Duodenal mucosa (tissue), 2 donors: ENCODE data around the gene ARMC6.
A peak's percentile ranks its signal among the peaks of the same experiment; 100 is the strongest.

Source experiments
- H3K27ac ChIP-seq: one replicate; pipeline ENCODE4 v1.7.0; 2013; ENCODE audit warnings: low read depth, low read length
- H3K27me3 ChIP-seq, 2 donors: one replicate each; pipeline ENCODE4 v1.7.0; 2013; ENCODE audit warnings: low read length in 2 of 2, control low read depth in 1 of 2; ENCODE audit not compliant: insufficient read depth in 2 of 2, control insufficient read depth in 1 of 2
- H3K36me3 ChIP-seq, 2 donors: one replicate each; pipeline ENCODE4 v1.7.0; 2013; ENCODE audit warnings: low read length in 2 of 2, control low read depth in 1 of 2; ENCODE audit not compliant: insufficient read depth in 2 of 2, control insufficient read depth in 1 of 2
- H3K4me1 ChIP-seq, 2 donors: one replicate each; pipeline ENCODE4 v1.7.0; 2013; ENCODE audit warnings: low read length in 2 of 2, control low read depth in 1 of 2; ENCODE audit not compliant: insufficient read depth in 2 of 2, control insufficient read depth in 1 of 2
- H3K4me3 ChIP-seq, 2 donors: one replicate each; pipeline ENCODE4 v1.7.0; 2013; ENCODE audit warnings: low read length in 2 of 2, low read depth in 1 of 2
- H3K9ac ChIP-seq, 2 donors: one replicate each; pipeline ENCODE4 v1.7.0; 2013; ENCODE audit warnings: low read length in 2 of 2, low read depth in 1 of 2
- H3K9me3 ChIP-seq, 2 donors: one replicate each; pipeline ENCODE4 v1.7.0; 2013; ENCODE audit warnings: low read length in 2 of 2, control low read depth in 1 of 2; ENCODE audit not compliant: control insufficient read depth in 1 of 2

Gene ARMC6

DNA sequence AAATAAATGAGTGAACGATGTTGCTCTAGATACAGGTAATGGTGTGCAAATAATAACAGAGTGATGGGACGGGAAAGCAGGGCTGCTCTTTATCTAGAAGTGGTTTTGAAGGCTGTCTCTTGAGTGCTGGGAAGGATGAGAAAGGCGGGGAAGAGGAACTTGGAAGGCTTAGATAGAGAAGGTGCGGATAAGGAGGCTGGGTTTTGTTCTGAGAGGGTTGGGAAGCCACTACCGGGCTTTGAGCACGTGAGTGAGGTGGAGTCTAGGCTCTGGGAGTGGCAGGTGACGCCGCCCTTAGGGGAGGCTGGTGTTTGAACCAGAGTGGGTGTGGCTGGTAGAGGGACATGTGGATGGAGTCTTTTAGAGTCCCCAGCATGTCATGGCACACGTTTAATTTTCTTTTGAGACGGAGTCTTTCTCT lies 811 bp downstream of the ARMC6 start:
- peak overlapping the region; percentile 52 to 85 for H3K9ac ChIP-seq
- no peaks in the 10 kb centered on the region for H3K9me3 ChIP-seq
- H3K36me3 ChIP-seq = peaks cover 0 to 15% of the 10 kb centered on the region in 2 donors
- H3K27ac ChIP-seq = peak overlapping the region; percentile 86
- H3K4me3 ChIP-seq = peak overlapping the region; percentile 77 to 90
- no peaks in the 10 kb centered on the region for H3K27me3 ChIP-seq
- H3K4me1 ChIP-seq = peaks cover 5 to 19% of the 10 kb centered on the region in 2 donors

DNA sequence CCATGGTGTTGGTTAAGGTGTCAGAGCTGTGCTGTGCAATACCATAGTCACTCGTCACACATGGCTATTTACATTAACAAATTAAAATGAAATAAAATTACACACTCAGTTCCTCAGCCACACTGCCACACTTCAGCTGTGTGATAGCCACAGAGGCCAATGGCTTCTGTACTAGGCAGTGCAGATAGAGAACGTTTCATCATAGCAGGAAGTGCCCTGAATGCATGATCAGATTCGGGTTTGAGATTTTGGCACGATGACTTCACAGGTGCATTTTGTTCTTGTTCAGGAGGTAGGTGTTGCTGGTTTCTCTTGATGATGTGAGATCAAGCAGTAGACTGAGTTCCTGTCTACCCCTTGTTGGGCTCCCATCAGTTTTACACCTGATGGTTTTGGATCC lies 6.5 kb downstream of the ARMC6 start:
- Histone ChIP-seq H3K4me3 (no peak overlapping the region), H3K27me3 (no peaks in the 10 kb centered on the region), H3K9ac (no peak overlapping the region), H3K36me3 (peaks cover 12 to 27% of the 10 kb centered on the region in 2 donors), H3K4me1 (no peaks in the 10 kb centered on the region), H3K9me3 (no peaks in the 10 kb centered on the region), H3K27ac (no peak overlapping the region)

DNA sequence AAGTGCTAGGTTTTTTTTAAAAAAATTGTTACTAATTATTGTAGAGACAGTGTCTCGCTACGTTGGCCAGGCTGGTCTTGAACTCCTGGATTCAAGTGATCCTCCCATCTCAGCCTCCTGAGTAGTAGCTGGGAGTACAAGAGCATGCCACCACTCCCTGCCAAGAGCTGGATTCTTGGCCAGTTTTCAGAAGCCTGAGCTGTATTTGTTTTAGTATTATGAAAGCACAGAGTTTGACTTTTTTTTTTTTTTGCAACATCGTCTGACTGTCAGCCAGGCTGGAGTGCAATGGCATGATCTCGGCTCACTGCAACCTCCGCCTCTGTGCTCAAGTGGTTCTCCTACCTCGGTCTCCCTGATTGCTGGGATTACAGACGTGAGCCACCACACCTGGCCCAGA lies 7.0 kb downstream of the ARMC6 start:
- Histone ChIP-seq H3K27me3 (no peaks in the 10 kb centered on the region), H3K4me3 (no peak overlapping the region), H3K36me3 (peaks cover 12 to 27% of the 10 kb centered on the region in 2 donors), H3K27ac (no peak overlapping the region), H3K9ac (no peak overlapping the region), H3K9me3 (no peaks in the 10 kb centered on the region), H3K4me1 (no peaks in the 10 kb centered on the region)

DNA sequence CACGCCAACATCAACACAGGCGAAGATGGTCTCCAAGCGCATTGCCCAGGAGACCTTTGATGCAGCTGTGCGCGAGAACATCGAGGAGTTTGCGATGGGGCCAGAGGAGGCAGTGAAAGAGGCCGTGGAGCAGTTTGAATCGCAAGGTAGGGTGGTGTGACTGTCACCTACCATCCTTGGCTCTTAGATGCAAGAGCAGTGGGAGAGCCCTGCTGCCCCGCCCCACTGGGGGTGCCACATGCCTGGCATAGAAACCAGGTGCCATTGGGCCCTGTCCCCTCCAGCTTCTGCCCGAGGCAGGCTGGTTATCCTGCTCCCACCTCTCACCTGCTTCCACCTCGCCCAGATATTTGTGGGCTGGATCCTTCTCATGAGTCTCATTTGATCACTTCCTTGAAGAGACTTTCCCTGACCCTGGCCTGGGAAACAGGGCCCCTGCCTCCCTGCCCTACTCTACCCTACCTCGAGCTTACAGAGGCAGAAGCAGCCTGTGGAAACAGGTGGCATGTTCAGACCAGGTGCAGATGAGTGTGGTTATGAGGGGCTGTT lies 9.4 kb downstream of the ARMC6 start:
- H3K4me3 ChIP-seq = no peak overlapping the region
- no peak overlapping the region for H3K27ac ChIP-seq
- no peaks in the 10 kb centered on the region for H3K9me3 ChIP-seq
- no peaks in the 10 kb centered on the region for H3K4me1 ChIP-seq
- no peak overlapping the region for H3K9ac ChIP-seq
- H3K36me3 ChIP-seq = peaks cover 12 to 27% of the 10 kb centered on the region in 2 donors
- no peaks in the 10 kb centered on the region for H3K27me3 ChIP-seq

DNA sequence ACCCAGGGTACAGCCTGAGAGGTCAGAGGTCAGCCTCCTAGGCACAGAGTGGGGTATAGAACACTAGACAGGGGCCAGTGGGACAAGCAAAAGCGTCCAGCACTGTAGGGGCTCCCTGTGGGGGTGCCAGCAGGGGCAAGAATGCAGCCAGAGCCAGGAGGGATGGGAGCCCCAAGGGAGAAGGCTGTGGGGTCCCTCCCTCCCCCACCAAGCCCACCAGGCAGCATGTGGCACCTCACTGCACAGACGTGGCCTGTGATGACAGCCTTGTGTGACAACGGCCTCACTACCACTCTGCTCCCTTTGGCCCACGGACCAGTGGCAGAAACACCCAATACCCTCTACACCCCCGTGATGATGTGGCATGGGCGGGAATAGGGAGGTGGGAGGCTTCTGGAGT lies 10.1 kb downstream of the ARMC6 start:
- H3K9ac ChIP-seq = no peak overlapping the region
- H3K27ac ChIP-seq = no peak overlapping the region
- H3K27me3 ChIP-seq = no peaks in the 10 kb centered on the region
- H3K4me1 ChIP-seq = no peaks in the 10 kb centered on the region
- no peaks in the 10 kb centered on the region for H3K9me3 ChIP-seq
- no peak overlapping the region for H3K4me3 ChIP-seq
- peaks cover 12 to 29% of the 10 kb centered on the region in 2 donors for H3K36me3 ChIP-seq

DNA sequence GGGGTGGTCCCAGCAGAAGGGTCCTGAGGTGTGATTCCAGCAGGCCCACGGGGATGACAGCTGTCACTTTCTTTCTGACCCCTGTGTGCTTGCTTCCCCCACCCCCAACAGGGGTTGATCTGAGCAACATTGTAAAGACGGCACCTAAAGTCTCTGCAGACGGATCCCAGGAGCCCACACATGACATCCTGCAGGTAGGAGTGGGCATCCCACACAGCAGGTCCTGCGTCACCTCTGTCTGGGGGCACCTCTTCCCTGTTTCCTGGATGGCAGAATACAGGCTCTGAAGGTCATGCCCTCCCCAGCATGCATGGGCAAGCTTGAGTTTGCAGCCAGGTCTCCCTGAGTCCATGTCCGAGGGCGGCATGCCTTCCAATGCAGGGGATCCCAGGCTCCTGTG lies 10.5 kb downstream of the ARMC6 start:
- H3K27ac ChIP-seq = no peak overlapping the region
- no peak overlapping the region for H3K9ac ChIP-seq
- no peak overlapping the region for H3K4me3 ChIP-seq
- peaks cover 12 to 29% of the 10 kb centered on the region in 2 donors for H3K36me3 ChIP-seq
- no peaks in the 10 kb centered on the region for H3K27me3 ChIP-seq
- no peaks in the 10 kb centered on the region for H3K9me3 ChIP-seq
- no peaks in the 10 kb centered on the region for H3K4me1 ChIP-seq

DNA sequence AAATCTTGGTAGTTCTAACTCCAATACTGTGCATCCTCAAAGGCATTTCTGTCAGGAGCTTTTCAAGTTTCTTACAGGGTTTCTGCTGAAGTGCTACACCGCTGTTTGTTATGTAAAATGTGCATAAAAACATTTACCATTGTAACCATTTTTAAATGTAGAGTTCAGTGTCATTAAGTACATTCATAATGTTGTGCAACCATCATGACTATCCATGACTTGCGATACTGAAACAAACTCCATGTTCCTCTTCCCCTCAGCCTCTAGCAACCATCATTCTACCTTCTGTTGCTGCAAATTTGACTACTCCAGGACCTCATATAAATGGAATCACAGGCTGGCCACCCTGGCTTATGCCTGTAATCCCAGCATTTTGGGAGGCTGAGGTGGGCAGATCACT lies 16.0 kb downstream of the ARMC6 start:
- Histone ChIP-seq H3K27me3 (no peaks in the 10 kb centered on the region), H3K4me1 (no peaks in the 10 kb centered on the region), H3K27ac (no peak overlapping the region), H3K9me3 (no peaks in the 10 kb centered on the region), H3K9ac (no peak overlapping the region), H3K4me3 (no peak overlapping the region), H3K36me3 (peaks cover 11 to 41% of the 10 kb centered on the region in 2 donors)

DNA sequence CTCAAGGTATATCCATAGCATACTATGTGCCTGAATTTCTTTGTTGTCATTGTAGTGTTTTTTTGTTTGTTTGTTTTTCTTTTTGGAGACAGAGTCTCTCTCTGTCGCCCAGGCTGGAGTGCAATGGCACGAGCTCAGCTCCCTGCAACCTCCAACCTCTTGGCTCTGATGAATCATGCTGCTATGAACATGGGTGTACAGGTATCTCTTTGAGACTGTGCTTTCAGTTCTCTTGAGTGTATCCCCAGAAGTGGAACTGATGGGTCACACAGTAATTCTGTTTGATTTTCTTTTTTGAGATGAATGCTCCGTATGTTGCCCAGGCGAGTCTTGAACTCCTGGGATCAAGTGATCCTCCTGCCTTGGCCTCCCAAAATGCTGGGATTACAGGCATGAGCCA lies 16.7 kb downstream of the ARMC6 start:
- Histone ChIP-seq H3K9me3 (no peaks in the 10 kb centered on the region), H3K36me3 (peaks cover 11 to 45% of the 10 kb centered on the region in 2 donors)

DNA sequence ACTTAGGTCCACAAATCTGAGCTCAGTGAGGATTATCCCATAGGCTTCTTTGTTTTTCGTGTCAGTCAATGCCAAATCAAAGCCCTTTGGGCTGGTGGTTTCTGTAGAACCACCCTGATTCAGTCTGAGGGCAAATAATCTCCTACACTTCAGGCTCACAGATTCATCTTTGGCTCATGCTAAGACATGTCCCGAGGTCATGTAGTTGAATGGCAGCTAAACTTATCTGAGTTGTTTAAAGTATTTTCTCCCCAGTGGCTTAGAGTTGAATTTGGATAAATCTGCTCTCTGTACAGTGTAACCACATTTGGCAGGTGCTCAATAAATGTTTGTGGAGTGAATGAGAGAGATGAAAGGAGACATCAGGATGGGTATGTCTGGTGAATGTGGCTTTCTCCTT lies 17.3 kb downstream of the ARMC6 start:
- H3K9ac ChIP-seq = no peak overlapping the region
- H3K9me3 ChIP-seq = no peaks in the 10 kb centered on the region

More for the DNA sequence above, 16.7 kb downstream of the ARMC6 start:
- H3K27me3 ChIP-seq = no peaks in the 10 kb centered on the region
- no peak overlapping the region for H3K9ac ChIP-seq
- no peak overlapping the region for H3K27ac ChIP-seq
- no peak overlapping the region for H3K4me3 ChIP-seq
- H3K4me1 ChIP-seq = no peaks in the 10 kb centered on the region

DNA sequence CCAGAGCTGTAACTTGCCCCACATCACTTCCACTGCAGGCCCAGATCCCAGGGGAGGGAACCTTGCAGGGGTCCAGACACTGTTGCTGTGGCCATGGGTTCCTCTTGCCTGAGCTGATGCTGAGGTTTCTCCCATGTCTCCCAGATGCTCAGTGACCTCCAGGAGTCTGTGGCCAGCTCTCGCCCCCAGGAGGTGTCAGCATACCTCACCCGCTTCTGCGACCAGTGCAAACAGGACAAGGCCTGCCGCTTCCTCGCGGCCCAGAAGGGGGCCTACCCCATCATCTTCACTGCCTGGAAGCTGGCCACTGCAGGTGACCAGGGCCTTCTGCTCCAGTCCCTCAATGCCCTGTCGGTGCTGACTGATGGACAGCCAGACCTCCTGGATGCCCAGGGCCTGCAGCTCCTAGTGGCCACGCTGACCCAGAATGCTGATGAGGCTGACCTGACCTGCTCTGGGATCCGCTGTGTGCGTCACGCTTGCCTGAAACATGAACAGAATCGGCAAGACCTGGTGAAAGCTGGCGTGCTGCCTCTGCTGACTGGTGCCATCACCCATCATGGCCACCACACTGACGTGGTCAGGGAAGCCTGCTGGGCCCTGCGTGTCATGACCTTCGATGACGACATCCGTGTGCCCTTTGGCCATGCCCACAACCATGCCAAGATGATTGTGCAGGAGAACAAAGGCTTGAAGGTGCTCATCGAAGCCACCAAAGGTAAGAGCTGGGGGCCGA lies 18.2 kb downstream of the ARMC6 start:
- Histone ChIP-seq H3K27me3 (no peaks in the 10 kb centered on the region), H3K36me3 (peaks cover 11 to 54% of the 10 kb centered on the region in 2 donors), H3K4me1 (no peaks in the 10 kb centered on the region), H3K9me3 (no peaks in the 10 kb centered on the region), H3K27ac (no peak overlapping the region), H3K4me3 (no peak overlapping the region), H3K9ac (no peak overlapping the region)

More for the DNA sequence above, 17.3 kb downstream of the ARMC6 start:
- Histone ChIP-seq H3K4me1 (no peaks in the 10 kb centered on the region), H3K27me3 (no peaks in the 10 kb centered on the region), H3K4me3 (no peak overlapping the region), H3K36me3 (peaks cover 11 to 51% of the 10 kb centered on the region in 2 donors), H3K27ac (no peak overlapping the region)
